BLaER1 (cell line): ENCODE results near the gene NSFL1C.

Experiments used
- H3K27ac ChIP-seq: shearing (Covaris generic); formaldehyde crosslinking; 2 replicates; pipeline ENCODE4 v1.8.1; 2022
- H3K27me3 ChIP-seq: shearing (Covaris generic); formaldehyde crosslinking; 2 replicates; pipeline ENCODE4 v1.8.1; 2022
- H3K36me3 ChIP-seq: shearing (Covaris generic); formaldehyde crosslinking; 2 replicates; pipeline ENCODE4 v1.8.1; 2022
- H3K4me1 ChIP-seq: shearing (Covaris generic); formaldehyde crosslinking; 2 replicates; pipeline ENCODE4 v1.8.1; 2022
- H3K4me2 ChIP-seq: shearing (Covaris generic); formaldehyde crosslinking; 2 replicates; pipeline ENCODE4 v1.8.1; 2022
- H3K4me3 ChIP-seq: shearing (Covaris generic); formaldehyde crosslinking; 2 replicates; pipeline ENCODE4 v1.8.1; 2022
- H3K9ac ChIP-seq: shearing (Covaris generic); formaldehyde crosslinking; 2 replicates; pipeline ENCODE4 v1.8.1; 2022
- H3K9me3 ChIP-seq: shearing (Covaris generic); formaldehyde crosslinking; 2 replicates; pipeline ENCODE4 v1.8.1; 2022
- H4K20me1 ChIP-seq: shearing (Covaris generic); formaldehyde crosslinking; 2 replicates; pipeline ENCODE4 v1.8.1; 2022
- Cebpa-rat ChIP-seq: shearing (Covaris generic); IDR thresholded peaks from 2 replicates; pipeline ENCODE4 v1.8.1; 2022

Gene NSFL1C

GRCh38 chr20:1466211-1467081 lies at the start of gene NSFL1C:
TSS of gene NSFL1C (minus strand) at chr20:1466849. CDS start at chr20:1466824, 25 bp downstream.
- H3K36me3 ChIP-seq = peaks cover 37% of the 10 kb centered on the region
- peaks cover 40% of the 10 kb centered on the region for H3K4me1 ChIP-seq
- H3K9ac ChIP-seq = peak within 1 kb of the TSS; percentile 96
- peak within 1 kb of the TSS; percentile 99 for H3K4me3 ChIP-seq
- H3K4me2 ChIP-seq = peak within 1 kb of the TSS; percentile 96
- no peak for TF ChIP-seq Cebpa-rat
- H3K27ac ChIP-seq = peak within 1 kb of the TSS; percentile 92
- peaks cover 50% of the 10 kb centered on the region for H4K20me1 ChIP-seq
- H3K9me3 ChIP-seq = no peaks in the 10 kb centered on the region
- peaks cover 7% of the 10 kb centered on the region for H3K27me3 ChIP-seq

DNA sequence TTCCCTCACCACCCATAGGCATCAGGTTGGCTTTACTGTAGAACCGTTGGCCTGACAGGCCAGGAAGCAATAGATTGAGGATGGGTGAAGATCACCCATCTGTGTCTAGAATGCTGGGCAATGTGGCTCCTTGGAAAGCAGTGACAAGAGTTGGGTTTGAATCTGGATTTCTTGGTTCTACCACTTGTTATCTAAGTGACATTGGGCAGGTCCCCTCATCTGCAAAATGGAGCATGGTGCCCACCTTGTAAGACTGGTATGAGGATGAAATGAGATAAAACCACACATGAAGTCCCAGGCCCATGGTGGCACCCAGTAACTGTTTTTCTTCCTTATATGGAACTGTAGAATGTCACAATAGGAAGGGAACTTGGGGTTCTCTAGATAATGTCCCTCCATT lies 47.2 kb upstream of the NSFL1C start:
- Histone ChIP-seq H3K27me3 (no peaks in the 10 kb centered on the region), H3K9me3 (no peaks in the 10 kb centered on the region)
- no peak for TF ChIP-seq Cebpa-rat

GRCh38 chr20:1509237-1509636 lies 42.6 kb upstream of the NSFL1C start:
- H4K20me1 ChIP-seq = no peaks in the 10 kb centered on the region
- no peaks in the 10 kb centered on the region for H3K36me3 ChIP-seq
- no peaks in the 10 kb centered on the region for H3K27me3 ChIP-seq
- H3K27ac ChIP-seq = no peak overlapping the region
- H3K4me3 ChIP-seq = no peak overlapping the region
- no peak for TF ChIP-seq Cebpa-rat
- no peaks in the 10 kb centered on the region for H3K9me3 ChIP-seq
- H3K4me2 ChIP-seq = no peak overlapping the region
- H3K4me1 ChIP-seq = no peaks in the 10 kb centered on the region
- no peak overlapping the region for H3K9ac ChIP-seq

More for the DNA sequence above, 47.2 kb upstream of the NSFL1C start:
- H3K4me1 ChIP-seq = no peaks in the 10 kb centered on the region
- H4K20me1 ChIP-seq = no peaks in the 10 kb centered on the region
- H3K4me3 ChIP-seq = no peak overlapping the region
- H3K36me3 ChIP-seq = no peaks in the 10 kb centered on the region
- H3K27ac ChIP-seq = no peak overlapping the region
- H3K4me2 ChIP-seq = no peak overlapping the region
- H3K9ac ChIP-seq = no peak overlapping the region

- no peaks in the 10 kb centered on the region for H3K4me1 ChIP-seq
- no peaks in the 10 kb centered on the region for H3K36me3 ChIP-seq
- no peaks in the 10 kb centered on the region for H3K9me3 ChIP-seq
- no peak overlapping the region for H3K4me2 ChIP-seq
- no peak overlapping the region for H3K4me3 ChIP-seq
- no peak overlapping the region for H3K9ac ChIP-seq
- TF ChIP-seq Cebpa-rat = no peak
- H3K27me3 ChIP-seq = no peaks in the 10 kb centered on the region
- no peaks in the 10 kb centered on the region for H4K20me1 ChIP-seq
- no peak overlapping the region for H3K27ac ChIP-seq
These were observed 41.9 kb upstream of the NSFL1C start for GRCh38 chr20:1508574-1508973.

GRCh38 chr20:1507276-1507675 lies 40.6 kb upstream of the NSFL1C start:
- H3K27me3 ChIP-seq = no peaks in the 10 kb centered on the region

DNA sequence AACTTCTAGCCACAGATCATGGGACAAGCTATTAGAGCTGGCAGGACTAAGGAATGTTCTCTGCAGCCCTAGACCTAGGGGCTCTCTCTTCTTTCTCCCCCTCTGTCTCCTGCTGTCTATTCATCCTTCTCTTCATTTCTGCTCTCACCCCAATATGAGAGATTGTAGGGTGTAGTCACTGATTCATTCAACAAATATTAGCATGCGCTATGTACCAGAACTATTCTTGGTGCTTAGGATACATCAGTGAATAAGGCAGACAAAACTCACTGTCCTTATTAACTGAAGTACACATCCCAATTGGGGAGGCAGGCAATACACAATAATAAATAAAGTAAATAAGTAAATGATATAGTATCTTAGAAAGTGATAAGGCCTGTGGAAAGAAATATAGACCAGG lies 39.2 kb upstream of the NSFL1C start:
- Histone ChIP-seq H3K36me3 (no peaks in the 10 kb centered on the region), H3K9me3 (no peaks in the 10 kb centered on the region), H3K4me1 (no peaks in the 10 kb centered on the region), H3K4me3 (no peak overlapping the region), H3K4me2 (no peak overlapping the region), H3K27ac (no peak overlapping the region), H3K27me3 (no peaks in the 10 kb centered on the region), H3K9ac (no peak overlapping the region), H4K20me1 (no peaks in the 10 kb centered on the region)
- TF ChIP-seq Cebpa-rat = no peak

More at GRCh38 chr20:1507276-1507675, 40.6 kb upstream of the NSFL1C start:
- Histone ChIP-seq H3K27ac (no peak overlapping the region), H3K4me2 (no peak overlapping the region), H3K36me3 (no peaks in the 10 kb centered on the region), H3K9ac (no peak overlapping the region), H3K4me1 (no peaks in the 10 kb centered on the region), H4K20me1 (no peaks in the 10 kb centered on the region), H3K4me3 (no peak overlapping the region), H3K9me3 (no peaks in the 10 kb centered on the region)
- no peak for TF ChIP-seq Cebpa-rat

- no peaks in the 10 kb centered on the region for H3K4me1 ChIP-seq
- TF ChIP-seq Cebpa-rat = no peak
- H3K27ac ChIP-seq = no peak overlapping the region
- no peaks in the 10 kb centered on the region for H4K20me1 ChIP-seq
- no peak overlapping the region for H3K4me2 ChIP-seq
- H3K9ac ChIP-seq = no peak overlapping the region
- H3K36me3 ChIP-seq = no peaks in the 10 kb centered on the region
- no peaks in the 10 kb centered on the region for H3K9me3 ChIP-seq
- H3K4me3 ChIP-seq = no peak overlapping the region
- H3K27me3 ChIP-seq = no peaks in the 10 kb centered on the region
These were observed 38.7 kb upstream of the NSFL1C start for GRCh38 chr20:1505361-1505760.

- Histone ChIP-seq H3K4me3 (no peak overlapping the region), H3K9ac (no peak overlapping the region), H4K20me1 (no peaks in the 10 kb centered on the region), H3K9me3 (no peaks in the 10 kb centered on the region), H3K27ac (no peak overlapping the region), H3K4me1 (no peaks in the 10 kb centered on the region), H3K36me3 (no peaks in the 10 kb centered on the region), H3K27me3 (no peaks in the 10 kb centered on the region), H3K4me2 (no peak overlapping the region)
- no peak for TF ChIP-seq Cebpa-rat
These were observed 37.0 kb upstream of the NSFL1C start for GRCh38 chr20:1503564-1504227.

- Histone ChIP-seq H3K4me1 (no peaks in the 10 kb centered on the region), H3K27ac (no peak overlapping the region), H4K20me1 (no peaks in the 10 kb centered on the region), H3K36me3 (no peaks in the 10 kb centered on the region), H3K4me2 (no peak overlapping the region), H3K4me3 (no peak overlapping the region), H3K27me3 (no peaks in the 10 kb centered on the region), H3K9me3 (no peaks in the 10 kb centered on the region), H3K9ac (no peak overlapping the region)
- no peak for TF ChIP-seq Cebpa-rat
These were observed 33.8 kb upstream of the NSFL1C start for GRCh38 chr20:1500496-1500895.
